HG03066 (cell line): ENCODE measurements around the gene TNNC1.

Experiments used
- ATAC-seq: cut with Tn5 transposase; IDR thresholded peaks from one replicate; pipeline ENCODE4 v1.9.1; 2021; ENCODE audit warnings: low read depth; ENCODE audit not compliant: unreplicated experiment

TNNC1 gene

DNA sequence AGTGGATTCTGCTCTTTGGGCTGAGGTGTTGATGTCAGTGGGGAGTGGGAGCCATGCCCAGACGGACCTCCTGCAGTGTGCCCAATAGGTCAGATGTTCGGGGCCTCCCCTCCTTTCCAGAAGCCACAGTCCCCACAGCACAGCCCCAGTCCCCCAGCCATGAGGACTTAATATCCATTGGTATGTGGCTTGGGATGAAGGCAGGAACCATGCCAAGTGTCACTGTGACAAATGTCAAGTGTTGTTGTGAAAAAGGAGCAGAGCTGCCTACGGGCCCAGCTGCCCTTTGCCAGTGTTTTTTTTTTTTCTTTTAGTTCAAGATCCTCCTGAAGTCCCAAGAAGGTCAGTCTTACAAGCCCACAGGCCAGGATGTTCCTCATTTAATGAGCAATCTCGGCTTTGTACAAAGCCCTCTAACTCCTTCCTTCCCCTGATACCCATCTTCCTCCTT is 21.1 kb downstream of the TNNC1 start:
- ATAC-seq = no peak

DNA sequence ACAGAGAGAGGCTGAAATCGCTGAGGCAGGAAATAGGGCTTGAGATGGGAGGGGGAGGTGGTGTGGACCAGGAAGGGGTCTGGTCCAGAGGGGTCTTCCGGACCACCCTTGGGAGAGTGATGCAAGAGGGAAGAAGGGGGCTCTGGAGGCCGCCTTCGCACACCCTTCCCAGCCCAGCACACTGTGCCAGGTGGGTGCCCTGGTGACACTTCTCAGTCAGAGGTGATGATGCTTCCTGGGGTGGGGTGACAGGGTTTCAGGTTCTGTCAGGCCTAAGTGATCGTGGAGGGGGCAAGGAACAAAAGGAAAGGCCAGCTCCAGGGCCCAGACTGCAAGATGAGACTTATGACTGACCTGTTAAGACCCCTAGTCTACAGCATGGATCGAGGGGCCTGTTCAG is 21.6 kb downstream of the TNNC1 start:
- ATAC-seq = no peak

DNA sequence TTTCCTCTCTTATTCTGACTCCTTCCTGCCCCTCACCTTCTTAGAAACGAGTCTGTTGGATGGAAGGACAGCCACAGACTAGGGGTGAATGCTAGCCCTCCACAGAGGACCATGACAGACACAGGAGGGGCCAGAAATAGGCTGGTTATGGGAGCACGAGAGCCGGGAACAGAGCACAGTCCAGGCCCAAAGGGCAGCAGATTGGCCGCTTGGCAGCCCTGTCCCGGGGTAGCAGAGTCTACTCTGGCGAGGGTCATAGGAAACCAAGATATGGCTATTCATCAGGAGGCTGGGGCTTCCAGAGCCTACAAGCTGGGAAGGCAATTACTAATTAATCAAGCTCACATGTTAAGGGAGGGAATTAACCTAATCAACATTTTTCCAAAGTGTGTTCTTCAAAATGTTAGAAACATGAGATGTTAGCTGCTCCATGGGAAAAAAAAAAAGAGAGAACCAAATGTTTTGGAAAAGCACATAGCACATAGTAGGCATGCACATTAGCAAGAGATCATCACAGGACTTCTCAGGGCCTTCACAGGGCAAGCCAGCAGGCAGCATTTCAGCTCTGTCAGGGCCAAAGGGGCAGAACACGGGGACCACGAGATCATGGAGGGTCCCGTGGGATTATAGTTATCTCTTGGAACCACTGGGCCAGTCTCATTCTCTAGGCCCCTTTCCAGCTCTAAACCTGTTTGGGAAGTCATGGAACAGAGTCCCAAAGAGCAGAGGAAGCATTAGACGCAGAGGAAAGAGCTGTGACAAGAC is 22.2 kb downstream of the TNNC1 start:
- ATAC-seq = no peak

DNA sequence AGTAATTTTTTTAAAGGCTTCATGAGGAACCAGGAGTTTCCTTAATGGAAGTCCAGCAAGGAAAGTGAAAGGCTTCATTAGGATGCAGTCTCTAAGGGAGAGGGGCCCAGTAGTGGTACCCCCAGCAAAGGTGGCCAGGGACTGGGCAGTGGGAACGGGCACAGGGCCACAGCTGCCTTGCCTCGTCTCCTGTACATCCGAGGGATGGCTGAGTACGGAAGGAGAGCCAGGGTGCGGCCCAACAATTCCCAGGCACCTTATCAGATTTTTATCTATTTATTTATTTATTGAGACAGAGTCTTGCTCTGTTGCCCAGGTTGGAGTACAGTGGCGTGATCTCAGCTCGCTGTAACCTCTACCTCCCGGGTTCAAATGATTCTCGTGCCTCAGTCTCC is 23.4 kb downstream of the TNNC1 start:
- no peak for ATAC-seq

DNA sequence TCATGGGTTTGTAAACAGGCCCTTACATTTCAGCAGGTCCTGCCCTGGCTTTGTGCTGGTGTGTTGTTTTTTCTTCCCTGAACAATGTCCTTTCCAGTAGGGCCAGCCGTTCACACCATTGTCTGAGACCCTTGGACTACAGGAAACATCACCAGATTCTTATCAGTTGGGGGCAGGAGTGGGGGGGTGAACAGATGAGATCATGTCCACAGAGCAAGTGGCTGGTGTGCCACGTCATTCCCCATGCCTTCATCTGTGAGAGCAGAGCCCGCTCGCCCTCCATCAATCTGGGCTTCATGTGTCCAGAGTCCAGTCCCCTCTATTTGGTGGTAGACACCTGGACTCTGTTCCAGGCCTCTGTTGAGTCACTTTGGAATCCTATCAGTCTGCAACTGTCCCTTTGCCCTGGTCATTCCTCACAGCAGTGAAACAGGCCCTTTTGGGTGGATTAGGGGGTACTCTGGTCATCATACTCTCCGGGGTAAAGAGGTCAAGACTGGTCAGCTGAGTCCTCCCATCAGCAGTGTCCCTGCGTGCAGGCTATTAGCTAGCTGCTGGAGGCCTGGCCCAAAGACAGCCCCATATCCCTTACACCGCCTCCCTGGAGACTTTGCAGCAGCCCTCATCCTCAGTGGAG is 23.9 kb downstream of the TNNC1 start:
- no peak for ATAC-seq

DNA sequence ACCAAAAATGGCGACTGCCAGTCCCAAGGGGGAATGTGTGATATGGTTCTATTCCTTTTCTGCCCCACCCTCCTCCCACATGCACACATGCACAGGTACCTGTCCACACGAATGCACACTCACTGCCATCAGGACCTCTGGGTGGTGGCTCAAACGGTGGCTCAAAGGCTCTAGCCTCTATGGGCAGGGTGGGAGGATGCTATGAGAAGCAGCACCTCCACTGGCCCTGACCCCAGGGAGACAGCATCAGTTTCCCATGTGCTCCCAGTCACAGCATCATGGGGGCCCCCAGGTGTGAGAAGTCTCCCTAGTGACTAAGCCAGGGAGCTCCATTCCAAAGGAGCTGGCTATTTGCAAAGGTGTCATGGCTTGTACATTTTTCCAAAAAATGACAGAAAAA is 24.8 kb downstream of the TNNC1 start:
- no peak for ATAC-seq

DNA sequence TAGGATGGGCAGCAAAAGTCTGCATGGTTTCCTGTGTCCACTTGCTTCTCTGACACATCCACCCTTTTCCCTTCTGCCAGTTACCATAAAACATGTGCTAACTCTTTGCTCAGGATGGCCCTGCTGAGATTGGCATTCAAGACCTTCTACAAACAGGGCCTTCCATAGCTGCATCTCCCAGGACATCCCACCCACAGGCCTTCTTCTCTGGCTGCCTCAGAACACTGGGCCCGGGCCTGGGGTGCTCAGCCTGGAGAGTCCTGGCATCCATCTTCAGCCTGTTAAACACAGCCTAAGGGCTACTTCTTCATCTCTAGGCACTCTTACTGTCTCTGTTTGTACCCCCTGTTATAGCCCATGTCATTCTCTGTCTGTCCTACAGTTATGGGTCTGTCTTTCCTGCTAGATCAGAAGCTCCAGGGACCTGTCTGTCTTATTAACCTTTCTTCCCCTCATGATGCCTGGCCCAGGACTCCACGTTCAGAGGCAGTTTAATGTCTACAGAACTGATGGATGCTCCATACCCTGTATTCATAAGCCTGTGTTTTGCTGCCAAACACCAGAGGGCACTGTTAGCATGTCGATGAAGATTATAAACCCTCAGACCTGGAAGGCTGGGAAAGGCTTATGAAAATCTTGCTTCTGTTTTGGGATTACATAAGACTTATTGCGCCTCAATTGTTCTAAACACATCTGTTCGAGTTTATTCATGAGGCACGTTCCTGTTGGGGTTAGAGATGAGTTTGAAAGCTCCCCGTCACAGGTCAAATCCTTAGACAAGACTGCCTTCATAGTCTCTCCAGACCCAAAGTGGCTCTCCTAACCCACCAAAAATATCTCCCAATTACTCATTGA is 25.5 kb downstream of the TNNC1 start:
- no peak for ATAC-seq

DNA sequence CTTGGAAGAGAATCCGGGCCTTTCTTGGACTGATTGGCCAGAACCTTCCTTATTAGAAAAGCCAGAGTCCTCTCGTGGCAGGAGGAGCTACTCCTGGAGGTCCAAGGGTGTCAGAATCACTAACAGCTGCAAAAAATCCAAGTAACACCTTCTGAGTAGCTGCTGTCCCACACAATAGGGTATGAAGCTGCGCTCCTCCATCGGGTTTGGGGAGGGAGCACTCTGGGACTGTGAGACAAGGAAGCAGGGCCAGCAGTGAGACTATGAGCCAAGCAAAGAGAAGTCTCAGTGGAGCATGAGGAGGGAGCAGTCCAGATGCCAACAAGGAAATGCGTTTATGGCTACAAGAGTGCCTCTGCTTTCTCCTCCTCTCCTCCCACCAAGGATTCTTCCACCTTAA is 30.7 kb downstream of the TNNC1 start:
- no peak for ATAC-seq

DNA sequence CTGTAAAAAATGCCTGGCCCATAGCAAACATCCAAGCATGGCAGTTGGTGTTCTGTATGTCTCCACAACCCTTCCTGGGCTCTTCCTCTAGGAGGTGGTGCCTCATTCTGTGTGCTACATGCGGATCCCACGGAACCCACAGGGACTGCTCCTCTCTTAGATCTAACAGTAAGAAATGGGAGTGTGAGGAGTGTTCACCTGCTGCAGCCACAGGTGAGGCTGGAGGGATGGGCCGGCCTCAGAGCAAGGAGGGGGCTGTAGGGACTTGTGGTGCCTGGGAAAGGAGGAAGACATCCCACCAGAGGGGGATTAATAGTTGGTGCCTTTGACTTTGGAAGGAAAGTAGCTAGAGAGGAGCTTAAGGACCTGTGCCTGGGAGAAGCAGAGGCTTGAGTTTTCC is 31.2 kb downstream of the TNNC1 start:
- ATAC-seq = no peak

DNA sequence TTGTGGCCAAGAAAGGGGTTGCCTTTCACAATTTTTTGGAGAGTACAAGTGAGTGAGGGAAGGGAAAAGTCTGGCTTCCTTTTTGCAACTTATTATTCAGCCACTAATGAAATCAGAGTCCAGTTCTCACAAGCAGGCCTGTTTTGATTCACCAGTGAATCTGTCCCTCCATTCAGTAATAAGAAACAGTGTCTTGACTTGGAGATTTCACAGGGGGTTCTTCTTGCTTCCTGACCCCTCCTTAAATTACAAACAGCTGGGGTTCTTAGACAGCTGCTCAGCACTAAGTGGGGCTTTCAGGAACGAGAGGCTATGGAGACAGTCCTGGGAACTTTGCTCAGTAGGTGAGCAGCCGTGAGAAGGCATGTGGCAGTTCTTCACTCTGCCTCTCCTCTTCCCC is 33.5 kb downstream of the TNNC1 start:
- ATAC-seq = no peak

DNA sequence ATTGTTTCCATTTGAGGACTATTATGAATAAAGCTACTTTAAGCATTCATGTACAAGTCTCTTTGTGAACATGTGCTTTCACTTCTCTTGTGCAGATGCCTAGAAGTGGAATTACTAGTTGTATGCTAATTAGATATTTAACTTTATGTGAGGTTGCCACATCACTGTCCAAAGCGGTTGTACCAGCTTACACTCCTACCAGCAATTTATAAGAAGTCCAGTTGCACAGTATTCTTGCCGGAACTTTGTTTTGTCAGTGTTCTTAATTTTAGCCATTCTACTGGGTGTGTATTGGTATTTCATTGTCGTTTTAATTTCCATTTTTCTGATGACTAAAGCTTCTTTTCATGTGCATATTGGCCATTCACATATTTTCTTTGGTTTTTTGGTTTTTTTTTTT is 38.0 kb downstream of the TNNC1 start:
- no peak for ATAC-seq

DNA sequence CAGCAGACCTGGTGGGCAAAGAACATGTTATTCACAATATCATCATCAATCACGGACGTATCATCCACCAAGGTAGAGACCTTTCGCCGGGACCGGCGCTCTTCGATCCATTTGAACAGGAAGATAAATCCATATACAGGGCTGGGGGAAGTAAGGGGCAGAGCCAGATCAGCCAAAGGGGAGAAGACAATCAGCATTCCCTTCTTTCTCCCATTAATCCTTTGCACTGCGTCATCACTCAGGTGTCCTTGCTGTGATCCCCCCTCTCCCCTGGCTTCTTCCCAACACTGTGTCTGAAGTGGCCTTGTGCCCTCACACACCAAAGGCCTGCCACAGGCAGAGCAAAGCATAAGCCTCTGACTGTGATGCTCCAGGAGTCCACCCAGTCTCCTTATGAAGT is 45.4 kb downstream of the TNNC1 start:
- no peak for ATAC-seq

DNA sequence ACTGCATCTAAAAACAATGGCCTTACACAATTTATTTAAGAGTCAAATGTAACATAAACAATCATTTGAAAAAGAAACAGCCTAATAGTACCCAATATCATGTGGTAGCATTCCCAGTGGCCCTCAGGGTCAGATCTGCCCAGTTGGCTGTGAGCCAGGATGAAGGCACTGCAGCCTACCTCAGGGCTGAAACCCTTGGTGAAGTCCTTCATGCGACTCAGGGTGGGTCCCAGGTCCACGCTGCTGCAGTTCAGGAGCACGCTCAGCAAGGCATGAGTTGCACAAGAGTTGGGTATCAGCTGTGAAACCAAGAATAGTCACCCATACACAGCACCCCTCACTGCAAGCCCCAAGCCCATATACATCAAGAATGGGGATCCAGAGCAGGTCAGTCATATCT is 46.1 kb downstream of the TNNC1 start:
- ATAC-seq = no peak

DNA sequence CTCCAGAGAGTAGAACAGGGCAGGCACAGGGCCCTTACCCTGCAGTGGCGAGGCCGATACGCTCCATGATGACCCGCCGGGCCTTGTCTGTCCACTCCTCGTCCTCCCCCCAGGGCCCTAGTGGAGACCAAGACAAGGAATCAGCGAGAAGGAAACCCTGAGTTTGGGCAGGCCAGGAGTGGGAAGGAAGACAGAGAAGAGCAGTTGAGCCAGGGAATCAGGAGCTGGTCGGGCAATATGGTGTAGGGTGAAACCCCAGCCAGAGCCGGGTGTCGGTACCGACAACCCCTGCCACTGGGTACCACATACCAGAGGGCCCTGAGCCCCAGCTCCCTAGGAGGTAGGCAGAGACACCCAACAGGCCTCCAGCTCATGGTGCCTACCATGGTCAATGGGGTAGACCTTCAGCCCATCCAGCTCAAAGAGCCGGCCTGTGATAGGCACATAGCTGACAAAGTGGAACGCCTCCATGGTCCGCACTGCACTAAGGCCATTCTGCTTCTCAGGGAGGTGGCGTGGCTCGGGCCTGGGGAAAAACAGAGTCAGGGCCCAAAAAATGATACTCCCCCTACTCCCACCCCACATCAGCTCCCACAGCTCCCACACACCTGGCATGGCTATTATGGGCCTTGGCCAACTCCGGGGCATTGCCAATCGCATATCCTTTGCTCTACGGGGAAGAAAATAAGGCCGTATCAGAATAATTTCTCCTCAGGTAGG is 46.9 kb downstream of the TNNC1 start:
- ATAC-seq = no peak

DNA sequence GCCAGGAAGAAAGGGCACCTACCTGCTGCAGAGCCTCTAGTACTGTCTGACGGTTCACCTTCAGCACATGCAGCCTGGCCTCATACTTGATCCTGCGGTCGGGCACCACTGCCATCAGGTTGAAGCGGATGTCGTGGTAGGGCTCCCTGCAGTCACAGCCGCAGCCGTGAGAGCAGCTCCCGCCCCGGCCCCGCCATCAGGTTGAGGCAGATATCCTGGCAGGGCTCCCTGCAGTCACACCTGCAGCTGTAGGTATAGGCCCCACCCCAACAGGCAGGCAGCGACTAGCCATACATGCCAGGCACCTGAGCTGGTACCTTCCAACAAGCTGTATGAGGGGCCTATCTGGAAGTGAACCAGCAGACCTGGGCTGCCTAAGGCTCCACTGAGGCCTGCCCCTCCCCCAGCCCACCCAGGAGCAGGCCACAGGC is 47.6 kb downstream of the TNNC1 start:
- ATAC-seq = no peak

DNA sequence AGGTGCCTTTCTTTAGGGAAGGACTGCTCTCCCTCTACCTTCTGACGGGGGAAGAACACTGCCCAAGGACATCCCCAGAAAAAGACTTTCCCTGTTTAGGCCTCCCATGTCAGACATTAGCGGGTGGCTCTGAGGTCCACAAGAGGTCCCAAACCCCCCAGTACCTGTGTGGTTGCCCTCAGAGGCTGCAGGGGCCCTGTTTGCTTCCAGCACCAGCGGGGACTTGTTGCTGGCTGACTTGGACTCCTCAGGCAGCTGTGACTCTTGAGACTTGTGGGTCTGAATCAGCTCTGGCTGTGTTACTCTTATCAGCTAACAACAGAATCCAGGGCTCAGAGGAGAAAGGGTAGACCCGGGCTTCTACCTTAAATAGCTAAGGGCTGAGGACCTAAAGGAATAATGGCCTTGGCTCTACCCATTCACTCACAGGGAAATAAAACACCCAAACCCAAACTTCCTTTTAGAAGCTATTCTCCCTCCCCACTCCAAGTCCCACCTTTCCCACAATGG is 48.2 kb downstream of the TNNC1 start:
- no peak for ATAC-seq

DNA sequence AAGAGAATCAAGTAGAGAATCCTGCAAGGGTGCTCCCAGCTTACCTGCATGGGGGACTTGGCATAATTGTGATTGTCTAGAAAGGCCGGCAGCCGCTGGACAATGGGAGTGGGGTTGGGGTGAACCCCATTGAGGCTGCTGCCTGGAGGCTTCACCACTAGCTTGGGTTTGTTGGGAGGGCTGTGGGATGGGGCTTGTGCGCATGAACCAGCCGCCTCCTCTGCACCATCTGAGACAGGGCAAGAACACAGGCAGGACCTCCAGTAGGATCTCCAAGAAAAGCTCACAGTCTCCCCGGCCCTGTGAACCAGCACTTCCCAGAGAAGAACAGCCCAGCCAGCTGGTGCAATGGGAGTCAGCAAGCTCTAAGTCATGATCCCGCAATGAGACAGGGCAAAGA is 48.8 kb downstream of the TNNC1 start:
- no peak for ATAC-seq

DNA sequence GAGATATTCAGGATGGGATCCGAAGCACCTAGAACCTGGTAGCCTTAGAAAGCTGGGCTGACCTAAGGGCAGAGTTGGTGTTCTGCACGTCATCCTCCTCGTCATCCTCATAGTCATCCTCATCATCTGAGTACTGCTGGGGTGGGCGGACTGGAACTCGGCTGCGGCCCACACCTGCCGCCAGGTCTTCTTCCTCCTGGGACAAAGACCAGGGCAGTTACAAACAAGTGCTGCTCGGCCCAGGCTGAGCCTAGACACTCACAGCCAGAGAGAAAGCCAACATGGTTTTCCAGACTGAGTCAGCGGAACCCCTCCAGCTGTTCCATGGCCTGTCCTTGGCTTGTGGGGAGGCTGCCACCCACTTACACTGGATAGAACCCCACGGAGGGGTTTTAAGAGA is 49.5 kb downstream of the TNNC1 start:
- ATAC-seq = no peak

DNA sequence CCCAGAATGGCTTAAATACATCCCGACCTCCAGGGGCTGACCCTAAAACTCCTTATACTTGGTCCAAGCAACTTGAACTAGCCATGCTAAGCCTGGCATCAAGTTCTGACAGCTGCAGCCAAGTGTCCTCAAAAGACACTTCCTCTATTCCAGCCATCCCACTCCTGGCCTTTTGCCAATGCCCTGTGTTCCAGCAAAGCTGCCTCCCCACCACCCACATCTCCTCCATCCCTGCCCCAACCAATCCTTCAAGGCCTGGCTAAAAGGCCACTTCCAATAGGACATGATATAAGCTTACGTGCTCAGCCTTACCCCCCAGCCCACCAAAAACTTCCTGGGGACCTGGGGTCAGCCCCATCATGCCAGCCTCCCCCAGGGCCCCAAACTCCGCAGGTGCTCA is 49.9 kb downstream of the TNNC1 start:
- no peak for ATAC-seq

DNA sequence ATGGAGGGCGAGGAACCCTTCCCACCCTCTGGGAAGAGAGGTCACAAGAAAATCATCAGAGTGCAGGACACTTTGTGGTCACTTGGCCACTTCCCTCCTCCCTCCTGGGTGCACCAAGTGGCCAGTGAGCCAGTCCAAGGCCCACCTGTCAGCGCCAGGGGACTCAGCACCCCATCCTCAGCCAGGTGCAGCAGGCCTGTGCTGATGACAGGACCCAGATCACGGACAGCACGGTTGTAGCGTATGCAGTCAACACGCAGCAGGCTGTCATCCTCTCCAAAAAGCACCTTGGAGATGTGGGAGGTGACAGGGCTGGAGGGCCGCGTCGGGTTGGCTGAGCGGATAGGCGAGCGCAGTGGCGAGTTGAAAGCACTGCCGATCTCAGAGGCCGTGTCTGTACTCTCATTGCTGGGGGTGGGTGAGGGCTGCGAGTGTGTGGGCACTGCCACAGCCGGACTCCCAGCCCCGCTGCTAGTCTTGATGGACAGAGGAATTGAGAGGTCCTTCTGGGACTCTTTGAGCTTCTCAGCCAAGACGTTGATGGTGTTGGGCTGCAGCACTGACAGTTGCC is 50.5 kb downstream of the TNNC1 start:
- ATAC-seq = no peak
